ENCODE measurements around the gene SH2D7. TPM values are rescaled to one million over a fixed set of nuclear protein-coding genes. Genes with fewer than 3 reads are reported as not detected.

Gene SH2D7
- total RNA-seq, 2 experiments from 2014 or later, result 0.29 to 0.31 TPM

DNA sequence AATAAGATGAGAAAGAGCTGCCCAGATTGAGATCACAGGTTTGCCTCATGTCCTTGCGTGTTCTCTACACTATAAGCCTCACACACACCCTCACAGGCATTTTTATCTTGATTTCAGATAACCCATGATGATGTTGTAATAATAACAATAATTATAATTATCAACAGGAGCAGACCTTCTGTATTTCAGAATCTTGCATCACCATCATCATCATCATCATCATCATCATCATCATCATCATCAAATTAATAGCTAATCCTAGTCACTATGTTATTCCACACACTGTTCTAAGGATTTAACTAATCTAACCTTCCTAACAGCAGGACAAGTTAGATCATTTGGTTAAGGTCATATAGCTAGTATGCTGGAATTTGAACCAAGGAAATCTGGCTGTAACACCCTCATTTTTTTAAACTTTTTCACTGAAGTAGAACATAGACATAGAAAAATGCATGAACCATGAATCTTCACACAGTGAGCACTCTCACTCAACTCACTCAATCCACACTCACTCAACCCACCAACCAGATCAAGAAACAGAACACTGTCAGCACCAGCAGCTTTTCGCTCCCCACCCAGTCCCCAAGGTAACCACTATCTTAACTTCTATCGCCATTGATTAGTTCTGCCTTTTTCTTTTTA, 1.8 kb upstream of the SH2D7 start:
- DNase-seq, result no peak
- no peak overlapping the region for H3K4me3 Mint-ChIP-seq
- no peak overlapping the region for H3K27ac Mint-ChIP-seq
- ATAC-seq, result no peak
- H3K36me3 Mint-ChIP-seq (ENCODE audit: low read depth), result peaks cover 5% of the 10 kb centered on the region
- ChIA-PET POLR2A (interaction anchor here (0.6 kb wide), 1 partner anchor 231 kb away, joined by 3 read pairs; no protein-coding TSS in a partner anchor), CTCF (interaction anchor here (1.1 to 1.6 kb wide), 2 partner anchors 18 to 28 kb away, joined by 4 to 8 read pairs; no protein-coding TSS in a partner anchor)
- peaks cover 53% of the 10 kb centered on the region for H3K4me1 Mint-ChIP-seq (ENCODE audit: low read depth)
- H3K9me3 Mint-ChIP-seq (ENCODE audit: insufficient read depth), result no peaks in the 10 kb centered on the region
- no peaks in the 10 kb centered on the region for H3K27me3 Mint-ChIP-seq (ENCODE audit: low read depth)

DNA sequence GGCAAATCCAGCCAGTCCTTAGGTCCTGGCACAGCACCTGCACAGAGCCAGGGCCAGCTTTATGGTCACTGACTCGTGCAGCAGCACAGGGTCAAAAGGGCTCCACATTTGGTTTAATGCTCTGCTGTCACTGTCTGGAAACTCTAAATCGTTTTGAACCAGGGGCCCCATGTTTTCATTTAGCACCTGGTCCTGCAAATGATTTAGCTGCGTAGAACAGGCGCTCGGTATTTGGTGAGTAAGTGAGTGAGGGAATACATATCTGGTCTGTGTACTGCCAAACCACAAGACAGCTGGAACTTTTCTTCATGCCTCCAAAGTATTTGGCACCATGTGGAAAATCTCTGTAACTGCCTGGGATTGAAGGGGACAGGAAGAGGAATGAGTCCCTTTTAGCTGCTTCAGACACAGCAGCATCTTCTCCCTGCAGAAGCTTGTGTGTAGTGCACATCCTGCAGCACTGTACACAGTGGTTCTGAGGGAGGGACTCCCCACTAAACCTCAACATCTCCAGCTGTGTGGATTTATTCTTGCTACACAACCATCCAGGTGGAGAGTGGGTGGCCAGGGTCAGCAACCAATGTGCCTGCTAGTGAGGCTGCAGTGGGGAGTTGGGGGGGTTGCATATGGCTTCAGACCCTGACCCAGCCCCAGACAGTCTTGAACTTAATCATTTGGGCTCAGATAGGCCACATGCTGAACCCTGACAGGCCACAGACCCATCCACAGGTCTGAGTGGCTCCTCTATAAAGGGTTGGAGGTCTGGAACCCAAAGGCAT, 1.1 kb downstream of the SH2D7 start:
- CTCF ChIA-PET, result interaction anchor here (0.7 to 4.6 kb wide), 10 partner anchors 10 to 127 kb away, joined by 3 to 23 read pairs (median 4); no protein-coding TSS in a partner anchor
- Mint-ChIP-seq H3K27me3 (ENCODE audit: low read depth) (no peaks in the 10 kb centered on the region), H3K27ac (peak overlapping the region; percentile 73), H3K36me3 (ENCODE audit: low read depth) (peaks cover 5% of the 10 kb centered on the region), H3K4me1 (ENCODE audit: low read depth) (peaks cover 44% of the 10 kb centered on the region), H3K4me3 (peak overlapping the region; percentile 45), H3K9me3 (ENCODE audit: insufficient read depth) (no peaks in the 10 kb centered on the region)
- POLR2A ChIA-PET, result interaction anchor here (1.7 to 1.9 kb wide), 3 partner anchors 10 to 44 kb away, joined by 5 to 12 read pairs (median 6); no protein-coding TSS in a partner anchor
- ATAC-seq, result peak; percentile 72
- DNase-seq, result peak; percentile 40

DNA sequence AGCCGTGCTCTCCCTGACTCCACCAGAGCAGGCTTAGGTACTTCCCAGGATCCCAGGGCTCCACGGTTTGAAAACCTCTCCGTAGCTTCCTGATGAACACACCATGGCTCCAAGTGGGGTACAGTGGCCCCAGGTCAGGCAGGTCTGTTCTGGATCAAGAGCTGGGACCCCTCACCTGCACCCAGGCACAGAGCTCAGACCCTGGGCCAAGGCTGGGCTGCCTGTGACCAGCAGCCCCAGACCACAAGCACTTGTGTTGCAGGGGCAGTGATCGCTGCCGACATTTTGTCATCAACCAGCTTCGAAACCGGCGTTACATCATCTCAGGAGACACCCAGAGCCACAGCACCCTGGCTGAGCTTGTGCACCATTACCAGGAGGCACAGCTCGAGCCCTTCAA, 5.3 kb downstream of the SH2D7 start:
- CTCF ChIA-PET, result interaction anchor here (2.6 kb wide), 1 partner anchor 11 kb away, joined by 12 read pairs; no protein-coding TSS in a partner anchor
- ATAC-seq, result no peak

DNA sequence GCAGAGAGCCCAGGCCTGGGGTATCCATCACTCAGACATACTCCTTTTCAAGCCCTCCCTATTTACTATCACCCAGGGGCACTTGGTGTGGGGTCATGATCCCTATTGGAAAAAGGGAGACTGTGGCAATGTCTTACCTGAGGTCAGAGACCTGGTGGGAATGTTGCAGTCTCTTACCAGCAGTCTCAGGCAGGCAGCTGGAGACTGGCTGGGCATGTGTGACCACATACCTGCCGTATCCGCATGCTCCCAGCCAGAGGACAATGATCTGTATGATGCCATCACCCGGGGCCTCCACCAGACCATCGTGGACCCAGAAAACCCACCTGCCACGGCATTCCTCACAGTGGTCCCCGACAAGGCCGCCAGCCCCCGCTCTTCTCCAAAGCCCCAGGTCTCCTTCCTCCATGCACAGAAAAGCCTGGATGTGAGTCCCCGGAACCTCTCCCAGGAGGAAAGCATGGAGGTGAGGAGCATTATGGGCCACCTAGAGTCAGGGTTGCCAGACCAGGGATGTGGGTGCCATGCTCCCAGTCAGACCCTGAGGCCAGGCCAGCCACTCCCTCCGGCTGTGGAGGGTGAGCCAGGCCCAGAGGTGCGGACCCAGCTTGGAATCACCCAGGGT, 5.9 kb downstream of the SH2D7 start:
- no peak overlapping the region for H3K4me3 Mint-ChIP-seq
- ChIA-PET CTCF (interaction anchor here (1.0 to 2.6 kb wide), 2 partner anchors 10 to 15 kb away, joined by 3 to 12 read pairs; no protein-coding TSS in a partner anchor), POLR2A (no interaction called here)
- ATAC-seq, result no peak
- no peaks in the 10 kb centered on the region for H3K36me3 Mint-ChIP-seq (ENCODE audit: low read depth)
- no peak for DNase-seq
- H3K4me1 Mint-ChIP-seq (ENCODE audit: low read depth), result peaks cover 48% of the 10 kb centered on the region
- no peaks in the 10 kb centered on the region for H3K9me3 Mint-ChIP-seq (ENCODE audit: insufficient read depth)
- H3K27me3 Mint-ChIP-seq (ENCODE audit: low read depth), result no peaks in the 10 kb centered on the region
- no peak overlapping the region for H3K27ac Mint-ChIP-seq

More for the DNA sequence above, 5.3 kb downstream of the SH2D7 start:
- Mint-ChIP-seq H3K4me3 (no peak overlapping the region), H3K36me3 (ENCODE audit: low read depth) (no peaks in the 10 kb centered on the region), H3K27ac (no peak overlapping the region), H3K9me3 (ENCODE audit: insufficient read depth) (no peaks in the 10 kb centered on the region), H3K4me1 (ENCODE audit: low read depth) (peaks cover 48% of the 10 kb centered on the region), H3K27me3 (ENCODE audit: low read depth) (no peaks in the 10 kb centered on the region)
- no peak for DNase-seq
- POLR2A ChIA-PET, result interaction anchor here (1.7 kb wide), 1 partner anchor 15 kb away, joined by 4 read pairs; no protein-coding TSS in a partner anchor

DNA sequence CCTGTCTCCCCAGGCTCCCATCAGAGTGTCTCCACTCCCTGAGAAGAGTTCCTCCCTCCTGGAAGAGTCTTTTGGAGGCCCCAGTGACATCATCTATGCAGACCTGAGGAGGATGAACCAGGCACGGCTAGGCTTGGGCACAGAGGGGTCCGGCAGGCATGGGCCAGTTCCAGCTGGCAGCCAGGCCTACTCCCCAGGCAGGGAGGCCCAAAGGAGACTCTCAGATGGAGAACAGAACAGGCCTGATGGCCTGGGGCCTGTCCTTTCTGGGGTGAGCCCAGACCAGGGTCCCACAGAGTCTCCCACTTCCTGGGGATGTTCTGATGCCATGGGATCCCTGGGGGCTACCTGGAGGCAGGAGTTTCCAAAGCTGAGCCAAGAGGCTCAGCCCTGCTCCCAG, 8.5 kb downstream of the SH2D7 start:
- H3K36me3 Mint-ChIP-seq (ENCODE audit: low read depth), result no peaks in the 10 kb centered on the region
- H3K27me3 Mint-ChIP-seq (ENCODE audit: low read depth), result no peaks in the 10 kb centered on the region
- H3K4me1 Mint-ChIP-seq (ENCODE audit: low read depth), result peaks cover 60% of the 10 kb centered on the region
- ChIA-PET CTCF (interaction anchor here (1.0 to 1.2 kb wide), 2 partner anchors 50 to 134 kb away, joined by 3 to 5 read pairs; no protein-coding TSS in a partner anchor), POLR2A (interaction anchor here (0.6 kb wide), 1 partner anchor 16 kb away, joined by 3 read pairs; no protein-coding TSS in a partner anchor)
- peak overlapping the region; percentile 61 for H3K27ac Mint-ChIP-seq
- no peak for DNase-seq
- ATAC-seq, result no peak
- H3K4me3 Mint-ChIP-seq, result no peak overlapping the region
- no peaks in the 10 kb centered on the region for H3K9me3 Mint-ChIP-seq (ENCODE audit: insufficient read depth)

DNA sequence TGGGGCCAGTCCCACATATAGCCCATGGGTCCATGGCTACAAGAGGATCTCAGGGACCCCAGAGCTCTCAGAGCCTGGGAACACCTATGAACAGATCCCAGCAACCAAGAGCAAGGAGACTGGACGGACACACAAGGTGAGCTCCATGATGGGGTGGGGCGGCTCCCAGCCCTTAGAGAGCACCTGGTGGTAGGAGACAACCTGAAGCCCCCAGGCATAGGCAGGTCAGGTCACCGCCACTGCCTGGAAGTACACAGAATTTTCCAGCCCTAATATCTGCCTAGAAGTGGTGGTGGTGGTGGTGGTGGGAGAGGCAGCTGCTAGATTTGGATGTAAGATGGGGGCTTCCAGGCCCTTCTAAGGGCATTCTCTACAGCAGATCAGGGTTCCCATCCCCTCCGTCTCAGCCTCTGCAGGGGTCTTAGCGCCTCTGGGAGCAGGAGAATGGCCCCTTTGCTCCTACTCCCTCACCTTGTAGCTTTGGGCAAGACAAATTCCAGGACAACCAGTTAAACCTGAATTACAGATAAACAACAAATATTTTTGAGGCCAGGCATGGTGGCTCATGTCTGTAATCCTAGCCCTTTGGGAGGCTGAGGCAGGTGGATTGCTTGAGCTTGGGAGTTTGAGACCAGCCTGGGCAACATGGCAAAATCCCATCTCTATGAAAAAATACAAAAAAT, 9.2 kb downstream of the SH2D7 start:
- ATAC-seq (no peak), DNase-seq (no peak)
- H3K4me3 Mint-ChIP-seq, result no peak overlapping the region
- no peaks in the 10 kb centered on the region for H3K36me3 Mint-ChIP-seq (ENCODE audit: low read depth)
- H3K9me3 Mint-ChIP-seq (ENCODE audit: insufficient read depth), result no peaks in the 10 kb centered on the region
- H3K4me1 Mint-ChIP-seq (ENCODE audit: low read depth), result peaks cover 66% of the 10 kb centered on the region
- ChIA-PET POLR2A (interaction anchor here (0.6 kb wide), 1 partner anchor 17 kb away, joined by 3 read pairs; no protein-coding TSS in a partner anchor), CTCF (interaction anchor here (1.0 to 1.2 kb wide), 2 partner anchors 51 to 134 kb away, joined by 3 to 5 read pairs; no protein-coding TSS in a partner anchor)
- H3K27ac Mint-ChIP-seq, result peak overlapping the region; percentile 96
- no peaks in the 10 kb centered on the region for H3K27me3 Mint-ChIP-seq (ENCODE audit: low read depth)

DNA sequence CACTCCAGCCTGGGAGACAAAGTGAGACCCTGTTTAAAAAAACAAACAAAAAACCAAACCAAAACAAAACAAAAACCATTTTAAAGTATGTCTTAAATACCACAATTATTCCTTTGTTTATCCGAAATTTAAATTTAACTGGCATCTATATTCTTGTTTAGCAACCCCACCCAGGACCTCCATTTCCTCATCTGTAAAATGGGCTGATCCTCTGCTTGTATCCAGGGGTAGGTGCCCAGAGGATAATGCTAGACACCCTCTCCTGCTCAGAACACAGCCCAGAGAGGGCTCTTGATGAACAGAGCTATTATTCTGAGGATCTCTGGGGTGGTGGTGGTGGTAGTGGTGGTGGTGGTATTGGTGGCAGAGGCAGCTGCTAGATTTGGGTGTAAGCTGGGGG, 9.8 kb downstream of the SH2D7 start:
- no peaks in the 10 kb centered on the region for H3K36me3 Mint-ChIP-seq (ENCODE audit: low read depth)
- H3K27ac Mint-ChIP-seq, result peak overlapping the region; percentile 96
- ATAC-seq, result no peak
- ChIA-PET CTCF (interaction anchor here (0.7 kb wide), 1 partner anchor 25 kb away, joined by 3 read pairs; no protein-coding TSS in a partner anchor), POLR2A (interaction anchor here (2.1 kb wide), 1 partner anchor 19 kb away, joined by 7 read pairs; no protein-coding TSS in a partner anchor)
- no peak for DNase-seq
- H3K4me3 Mint-ChIP-seq, result no peak overlapping the region
- H3K27me3 Mint-ChIP-seq (ENCODE audit: low read depth), result no peaks in the 10 kb centered on the region
- peaks cover 71% of the 10 kb centered on the region for H3K4me1 Mint-ChIP-seq (ENCODE audit: low read depth)
- no peaks in the 10 kb centered on the region for H3K9me3 Mint-ChIP-seq (ENCODE audit: insufficient read depth)

DNA sequence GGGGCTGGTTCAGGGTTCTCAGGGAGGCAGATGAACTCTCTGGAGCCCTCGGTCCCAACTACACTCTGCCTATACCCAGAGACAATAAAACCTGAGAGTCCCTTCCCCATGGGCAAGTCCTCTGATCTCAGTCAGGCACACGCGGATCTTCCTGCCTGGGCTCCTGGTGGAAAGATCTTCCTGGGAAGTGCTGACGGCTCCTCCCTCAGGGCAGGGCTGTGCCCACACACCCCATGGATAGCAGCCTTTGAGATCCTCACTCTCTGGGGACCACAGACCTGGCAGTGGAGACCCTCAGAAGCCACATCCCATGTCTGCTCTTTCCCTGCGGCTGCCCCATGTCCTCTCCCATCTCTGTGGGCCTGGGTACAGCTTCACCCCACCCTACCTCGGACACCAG, 10.4 kb downstream of the SH2D7 start:
- Mint-ChIP-seq H3K4me1 (ENCODE audit: low read depth) (peaks cover 76% of the 10 kb centered on the region), H3K4me3 (peak overlapping the region; percentile 67)

DNA sequence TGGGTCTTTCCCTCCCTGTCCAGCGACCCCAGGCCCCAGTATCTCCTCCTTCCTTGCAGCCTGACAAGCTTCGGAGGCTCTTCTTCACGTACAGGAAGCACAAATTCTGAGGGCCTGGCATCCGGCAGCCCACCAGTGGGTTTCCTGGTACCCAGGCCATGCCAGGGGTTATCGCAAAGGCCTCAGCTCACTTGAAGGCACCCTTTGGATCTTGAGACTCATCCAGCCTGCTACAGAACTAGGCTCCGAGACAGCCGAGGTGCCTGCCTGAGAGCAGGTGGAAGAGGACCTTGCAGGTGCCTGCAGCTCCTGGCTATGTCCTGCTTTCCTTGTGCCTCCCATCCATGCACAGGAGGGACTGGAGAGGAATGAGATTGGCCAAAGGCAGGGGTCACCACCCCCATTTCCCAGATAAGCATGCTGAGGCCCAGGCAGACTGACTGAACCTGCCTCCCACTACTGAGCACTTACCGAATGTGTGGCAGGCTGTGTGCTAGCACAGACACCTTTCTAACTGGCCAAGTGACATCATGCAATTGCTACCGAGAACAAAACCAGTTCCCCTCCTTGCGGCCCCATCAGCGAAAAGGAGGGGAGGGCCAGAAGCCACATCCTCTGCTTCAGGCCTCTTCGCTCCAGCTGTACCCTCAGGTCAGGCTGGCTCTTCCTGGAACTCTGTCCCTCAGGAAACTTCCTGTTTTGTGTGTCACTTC, 11.2 kb downstream of the SH2D7 start:
- H3K36me3 Mint-ChIP-seq (ENCODE audit: low read depth), result no peaks in the 10 kb centered on the region
- no peaks in the 10 kb centered on the region for H3K9me3 Mint-ChIP-seq (ENCODE audit: insufficient read depth)
- peaks cover 84% of the 10 kb centered on the region for H3K4me1 Mint-ChIP-seq (ENCODE audit: low read depth)
- H3K27ac Mint-ChIP-seq, result peak overlapping the region; percentile 96
- H3K4me3 Mint-ChIP-seq, result peak overlapping the region; percentile 67
- POLR2A ChIA-PET, result interaction anchor here (0.6 to 2.1 kb wide), 10 partner anchors 11 to 224 kb away, joined by 3 to 14 read pairs (median 4); partner anchors contain the start of genes CIB2 and SH2D7
- CTCF ChIA-PET, result interaction anchor here (1.2 to 3.3 kb wide), 9 partner anchors 10 to 145 kb away, joined by 3 to 17 read pairs (median 5); no protein-coding TSS in a partner anchor
- ATAC-seq, result peak; percentile 80
- H3K27me3 Mint-ChIP-seq (ENCODE audit: low read depth), result no peaks in the 10 kb centered on the region
- peak; percentile 91 for DNase-seq

More for the DNA sequence above, 10.4 kb downstream of the SH2D7 start:
- Mint-ChIP-seq H3K27me3 (ENCODE audit: low read depth) (no peaks in the 10 kb centered on the region), H3K9me3 (ENCODE audit: insufficient read depth) (no peaks in the 10 kb centered on the region), H3K27ac (peak overlapping the region; percentile 96), H3K36me3 (ENCODE audit: low read depth) (no peaks in the 10 kb centered on the region)
- ChIA-PET CTCF (interaction anchor here (0.7 to 3.3 kb wide), 8 partner anchors 9 to 136 kb away, joined by 3 to 17 read pairs (median 4); no protein-coding TSS in a partner anchor), POLR2A (interaction anchor here (0.6 to 2.1 kb wide), 8 partner anchors 10 to 224 kb away, joined by 3 to 14 read pairs (median 4); partner anchors contain the start of genes CIB2 and SH2D7)
- ATAC-seq (no peak), DNase-seq (no peak)

DNA sequence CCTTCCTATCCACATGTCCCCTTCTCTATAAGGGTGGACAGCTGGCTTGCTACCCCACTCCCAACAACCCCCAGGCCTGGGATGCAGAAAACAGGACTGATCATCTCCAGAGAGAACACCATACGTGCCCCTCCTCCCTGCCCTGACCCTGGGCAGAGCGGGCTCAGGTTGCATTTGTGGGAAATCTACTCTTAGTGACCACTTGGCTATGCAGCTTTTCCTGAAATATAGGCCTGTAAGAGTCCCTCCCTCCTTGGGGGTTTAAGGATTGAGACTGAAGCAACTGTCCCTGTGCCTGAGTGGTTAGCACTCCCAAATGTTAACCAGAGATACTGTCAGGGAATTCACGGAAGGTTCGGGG, 11.7 kb downstream of the SH2D7 start:
- H3K36me3 Mint-ChIP-seq (ENCODE audit: low read depth), result no peaks in the 10 kb centered on the region
- peaks cover 89% of the 10 kb centered on the region for H3K4me1 Mint-ChIP-seq (ENCODE audit: low read depth)
- DNase-seq, result no peak
- CTCF ChIA-PET, result interaction anchor here (1.1 to 3.3 kb wide), 9 partner anchors 10 to 145 kb away, joined by 3 to 17 read pairs (median 5); no protein-coding TSS in a partner anchor
- no peaks in the 10 kb centered on the region for H3K27me3 Mint-ChIP-seq (ENCODE audit: low read depth)
- POLR2A ChIA-PET, result interaction anchor here (1.0 to 2.1 kb wide), 7 partner anchors 11 to 70 kb away, joined by 3 to 14 read pairs (median 6); partner anchors contain the start of gene SH2D7
- no peaks in the 10 kb centered on the region for H3K9me3 Mint-ChIP-seq (ENCODE audit: insufficient read depth)
- peak overlapping the region; percentile 67 for H3K4me3 Mint-ChIP-seq
- H3K27ac Mint-ChIP-seq, result peak overlapping the region; percentile 96
- peak; percentile 27 for ATAC-seq
